NCI-H2227 (cell line): Measurements from ENCODE around the gene GPR26.

Experiments
- DNase-seq: peaks from one replicate; lab custom pipeline; 2025; ENCODE audit not compliant: unreplicated experiment; lab: John Stamatoyannopoulos, UW

The GPR26 gene

GRCh38 chr10:123645615-123646014 is 20.5 kb upstream of the GPR26 start:
- no peak for DNase-seq

DNA sequence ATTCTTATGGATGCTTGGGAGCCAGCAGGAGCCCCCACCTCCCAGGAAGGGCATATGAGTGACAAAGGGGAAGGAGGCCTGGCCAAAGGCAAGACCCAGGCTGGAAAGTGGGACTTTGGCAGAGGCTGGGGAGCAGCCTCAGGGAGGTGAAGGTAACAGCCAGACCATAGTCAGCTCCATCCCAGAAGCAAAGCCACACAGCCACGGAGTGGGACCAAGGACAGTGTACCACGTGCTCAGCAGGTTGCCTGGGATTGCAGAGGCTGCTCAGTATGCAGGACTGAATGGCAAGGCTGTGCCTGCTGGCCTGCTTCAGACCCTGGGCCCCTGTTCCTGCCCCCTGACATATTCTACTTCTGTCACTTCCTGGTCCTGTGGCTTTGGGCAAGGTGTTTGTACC is 17.6 kb upstream of the GPR26 start:
- no peak for DNase-seq

DNA sequence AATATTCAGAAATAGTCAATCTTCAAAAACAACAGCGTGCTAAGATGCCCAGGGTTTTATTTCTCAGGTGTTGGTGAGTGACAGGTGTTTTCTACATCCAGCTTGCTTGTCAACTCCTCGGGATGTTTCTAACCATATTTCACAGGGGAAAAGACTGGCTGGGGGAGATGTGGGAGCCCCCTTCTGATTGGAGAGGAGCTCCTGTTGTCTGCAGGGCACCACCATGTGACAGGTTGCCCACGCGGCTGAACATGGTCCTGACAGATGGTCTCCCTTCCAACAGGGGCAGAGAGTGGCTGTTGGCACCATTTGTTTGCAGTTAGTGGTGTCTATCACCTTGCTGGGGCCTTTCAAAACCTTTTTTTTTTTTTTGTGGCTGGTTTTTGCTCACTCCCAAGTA is 16.5 kb upstream of the GPR26 start:
- no peak for DNase-seq

- DNase-seq = no peak
Observed at GRCh38 chr10:123651421-123652047, 14.6 kb upstream of the GPR26 start.

DNA sequence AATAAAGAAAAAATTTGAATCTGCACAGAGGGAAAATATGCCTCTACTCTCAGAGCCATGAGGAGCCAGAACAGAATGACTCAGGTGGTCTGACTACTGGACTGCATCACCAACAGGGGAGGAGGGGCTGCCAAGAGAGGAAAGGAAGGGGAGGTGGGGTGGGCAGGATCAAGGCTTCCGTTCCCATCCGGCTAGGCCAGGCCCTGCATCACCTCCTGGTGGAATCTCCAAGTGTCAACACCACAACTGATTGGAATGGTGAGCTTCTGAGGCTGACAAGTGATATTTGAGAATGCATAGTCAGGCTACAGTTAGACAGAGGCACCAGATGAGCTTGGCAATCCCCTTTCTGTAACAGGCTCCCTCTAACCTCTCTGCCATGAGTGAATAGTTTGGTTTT is 10.4 kb upstream of the GPR26 start:
- DNase-seq = no peak

GRCh38 chr10:123663522-123663921 is 2.6 kb upstream of the GPR26 start:
- DNase-seq = no peak

GRCh38 chr10:123665491-123666286 is 466 bp upstream of the GPR26 start:
- DNase-seq = peak; percentile 65

DNA sequence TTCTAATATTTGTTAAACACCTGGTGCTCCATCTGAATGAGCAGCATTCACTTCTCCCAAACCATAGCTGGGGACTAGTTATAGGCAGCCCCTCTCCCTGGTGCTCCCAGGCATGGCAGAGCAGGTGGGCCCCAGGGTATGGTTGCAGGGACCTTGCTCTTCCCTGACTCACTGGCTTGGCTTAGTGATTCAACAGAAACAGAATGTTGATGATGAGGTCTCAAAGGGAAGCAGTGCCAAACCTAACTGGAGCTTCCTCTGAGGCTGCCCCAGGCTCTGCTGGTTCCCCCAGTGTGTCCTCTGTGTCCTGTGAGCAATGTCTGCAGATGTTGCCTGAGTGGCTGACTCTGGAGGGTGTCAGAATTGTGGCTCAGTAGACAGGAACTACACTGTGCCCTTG is 3.7 kb downstream of the GPR26 start:
- no peak for DNase-seq

DNA sequence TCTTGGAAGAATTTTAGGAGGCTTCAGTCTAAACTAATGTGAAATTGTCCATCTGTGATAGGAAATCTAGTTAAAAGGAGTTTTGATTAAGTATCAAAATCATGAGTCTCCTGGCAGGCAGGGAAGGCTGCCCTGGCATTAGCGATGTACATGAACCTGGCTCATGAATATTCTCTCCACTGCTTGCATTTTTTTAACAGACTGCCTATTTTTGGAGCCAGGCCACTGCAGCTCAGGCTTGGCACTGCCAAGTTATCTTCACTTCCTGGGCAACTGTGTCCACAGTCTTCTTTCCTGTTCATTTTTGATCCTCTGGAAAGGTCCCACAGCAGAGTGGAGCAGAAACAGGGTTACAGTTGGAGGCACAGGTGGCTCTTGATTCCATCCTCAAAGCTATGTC is 7.0 kb downstream of the GPR26 start:
- no peak for DNase-seq

GRCh38 chr10:123674741-123675140 is 8.6 kb downstream of the GPR26 start:
- DNase-seq = no peak

- DNase-seq = no peak
Observed at GRCh38 chr10:123675811-123676210, 9.7 kb downstream of the GPR26 start.

GRCh38 chr10:123677556-123677955 is 11.4 kb downstream of the GPR26 start:
- no peak for DNase-seq

DNA sequence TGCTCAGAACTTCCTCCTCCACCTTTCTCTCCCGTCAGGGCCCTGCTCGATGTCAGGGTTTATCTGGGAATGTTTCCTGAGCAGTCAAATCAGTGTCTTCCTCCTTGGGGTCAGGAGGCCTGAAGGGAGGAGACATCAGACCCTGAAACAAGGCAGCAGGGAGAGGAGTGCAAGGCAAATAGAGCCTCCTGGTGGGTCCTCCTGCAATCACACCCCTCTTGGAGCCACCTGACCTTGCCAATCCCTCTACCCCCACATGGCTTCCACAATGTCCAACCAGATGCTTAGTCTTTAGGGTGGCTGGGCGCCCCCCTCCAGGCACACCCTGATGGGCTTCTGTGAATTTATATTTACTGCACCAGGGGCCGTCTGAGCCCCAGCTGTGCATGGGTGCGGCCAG is 12.2 kb downstream of the GPR26 start:
- DNase-seq = no peak

DNA sequence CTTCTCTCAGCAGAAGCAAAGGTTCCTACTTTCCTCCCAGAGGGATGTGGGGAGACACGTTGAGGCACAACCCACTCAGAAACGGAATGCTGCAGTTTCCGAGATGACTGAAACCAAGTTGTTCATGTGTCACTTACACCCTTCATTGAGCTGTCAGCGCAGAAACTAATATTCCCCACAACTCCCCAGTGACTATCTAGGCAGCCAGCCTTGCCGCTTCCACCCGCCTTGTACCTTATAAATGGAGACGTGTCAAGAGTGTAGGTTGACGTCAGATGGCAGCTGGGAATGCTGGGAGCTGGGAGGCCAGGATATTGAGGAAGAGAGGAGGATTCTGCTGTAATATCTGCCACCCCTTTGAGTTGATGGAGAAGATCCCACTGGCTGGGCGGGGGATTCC is 15.1 kb downstream of the GPR26 start:
- no peak for DNase-seq

DNA sequence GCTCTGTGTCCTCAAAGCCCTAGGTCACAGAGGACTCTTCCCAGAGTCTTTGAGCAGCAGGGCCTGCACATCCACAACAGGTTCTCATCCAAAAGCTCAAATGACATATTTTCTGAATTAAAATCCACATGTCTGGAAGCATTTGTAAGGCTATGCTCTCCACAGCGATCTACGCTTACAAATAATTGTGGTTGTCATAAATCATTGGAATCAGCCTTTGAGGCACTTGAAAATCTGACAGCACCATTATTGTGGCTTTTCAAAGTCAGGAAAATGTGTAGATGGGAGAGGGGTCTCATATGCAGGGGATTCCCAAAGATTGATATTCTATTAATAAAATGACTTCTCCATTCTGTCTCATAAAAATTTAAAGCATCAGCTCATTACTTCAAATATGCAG is 16.3 kb downstream of the GPR26 start:
- peak; percentile 56 for DNase-seq

DNA sequence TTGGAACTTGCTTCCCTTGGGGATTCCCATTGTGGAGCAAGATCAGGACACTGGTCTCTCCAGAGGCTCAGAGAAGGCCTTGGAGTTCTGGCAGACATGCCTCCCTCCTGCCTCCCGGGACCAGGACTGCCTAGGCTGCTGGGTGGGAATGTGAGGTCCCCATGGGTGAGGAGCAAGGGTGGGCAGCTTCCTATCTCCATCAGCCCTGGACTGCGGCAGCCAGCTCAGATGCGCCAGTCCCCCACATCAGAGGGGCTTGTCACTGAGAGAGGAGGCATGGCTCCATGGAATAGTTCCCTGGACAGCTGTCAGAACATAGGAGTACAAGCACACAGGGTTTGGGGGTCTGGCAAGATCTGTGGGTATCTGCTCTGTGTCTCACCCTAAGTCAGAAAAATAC is 17.3 kb downstream of the GPR26 start:
- no peak for DNase-seq

GRCh38 chr10:123683865-123684264 is 17.7 kb downstream of the GPR26 start:
- no peak for DNase-seq

- DNase-seq = no peak
Observed at GRCh38 chr10:123685260-123685659, 19.1 kb downstream of the GPR26 start.

- no peak for DNase-seq
Observed at GRCh38 chr10:123687758-123688157, 21.6 kb downstream of the GPR26 start.

DNA sequence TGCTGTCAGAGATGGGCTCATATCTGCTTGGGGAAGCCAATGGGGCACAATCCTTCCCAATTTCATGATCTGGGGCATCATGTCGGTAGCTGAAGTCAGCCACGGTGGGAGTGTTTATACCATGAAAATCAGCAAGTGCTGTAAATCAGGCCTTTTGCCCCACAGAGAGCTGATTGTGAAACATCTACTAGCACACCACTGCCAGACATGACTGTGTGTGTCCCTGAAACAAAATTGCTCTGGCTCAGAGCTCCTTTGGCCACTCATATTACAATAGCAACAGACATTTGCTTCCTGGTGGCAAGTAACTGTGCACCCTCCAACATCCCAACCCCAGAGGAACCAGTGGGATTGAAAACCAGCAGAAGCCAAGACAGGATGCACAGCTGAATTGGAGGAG is 23.7 kb downstream of the GPR26 start:
- DNase-seq = no peak

- DNase-seq = no peak
Observed at GRCh38 chr10:123703195-123703790, 37.1 kb downstream of the GPR26 start.

DNA sequence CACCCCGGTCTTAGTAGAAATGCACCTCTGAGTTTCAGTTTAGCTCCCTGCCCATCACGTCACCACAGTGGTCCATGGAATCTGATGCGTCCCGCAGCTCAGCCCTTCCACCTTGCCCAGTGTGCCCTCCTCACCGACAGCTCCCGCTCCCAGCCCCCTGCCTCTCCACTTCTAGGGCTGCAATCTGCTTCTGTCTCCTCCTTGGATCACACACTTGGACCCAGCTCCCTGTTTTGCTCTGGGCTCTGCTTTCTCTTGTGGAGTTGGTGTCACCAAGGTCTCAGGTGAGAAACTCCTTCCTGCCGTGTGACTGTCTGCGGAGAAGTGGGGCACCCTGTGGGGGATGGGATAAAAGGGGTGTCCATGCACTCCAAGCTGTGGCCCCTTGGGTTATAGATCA is 37.9 kb downstream of the GPR26 start:
- DNase-seq = no peak
